GM12892 (cell line): ENCODE data around the gene ZNF276.

Source experiments
- POLR2A ChIP-seq: IDR thresholded peaks from 2 replicates; pipeline ENCODE4 v1.6.1; 2011; ENCODE audit warnings: low read depth, low read length, control low read depth
- POLR2AphosphoS5 ChIP-seq: IDR thresholded peaks from 2 replicates; pipeline ENCODE4 v1.6.1; 2011; ENCODE audit warnings: low read depth, low read length, control low read depth

DNA sequence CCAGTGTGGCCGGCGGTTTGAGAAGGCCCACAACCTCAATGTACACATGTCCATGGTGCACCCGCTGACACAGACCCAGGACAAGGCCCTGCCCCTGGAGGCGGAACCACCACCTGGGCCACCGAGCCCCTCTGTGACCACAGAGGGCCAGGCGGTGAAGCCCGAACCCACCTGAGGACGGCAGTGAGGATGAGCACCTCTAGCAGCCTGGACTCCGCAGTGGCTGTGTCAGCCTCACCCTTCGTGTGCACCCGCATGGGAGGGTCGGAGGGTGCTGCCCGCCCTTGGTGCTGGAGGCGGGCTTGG lies 16.7 kb downstream of the ZNF276 start:
- TF ChIP-seq POLR2A: peak; percentile 21; the same call in 1 of the 2 replicates
- no peak for TF ChIP-seq POLR2AphosphoS5
